Measurements from ENCODE around the gene TENM4. TPM values are rescaled to one million over a fixed set of nuclear protein-coding genes. Genes with fewer than 3 reads are reported as not detected.

The TENM4 gene
- 0.01 and 0.06 TPM in 2 replicates for polyA plus RNA-seq (2011; rRNA removed)
- polyA plus RNA-seq (2012; cell fraction: cytosol; rRNA removed) = 0.08 and 0.16 TPM in 2 replicates
- 0.05 and 0.33 TPM in 2 replicates for polyA plus RNA-seq (2012; cell fraction: nucleus; rRNA removed)
- polyA plus RNA-seq (2017; fragmentation: RNase III; extraction: RNeasy Plus Mini Kit Qiagen cat#74134 plus additional on column Dnase treatment) = 0.12 to 0.31 TPM (median 0.18 TPM) in 3 replicates
- 0.17 and 0.54 TPM in 2 replicates for polyA minus RNA-seq (2011; rRNA and poly(A)+ RNA removed)

DNA sequence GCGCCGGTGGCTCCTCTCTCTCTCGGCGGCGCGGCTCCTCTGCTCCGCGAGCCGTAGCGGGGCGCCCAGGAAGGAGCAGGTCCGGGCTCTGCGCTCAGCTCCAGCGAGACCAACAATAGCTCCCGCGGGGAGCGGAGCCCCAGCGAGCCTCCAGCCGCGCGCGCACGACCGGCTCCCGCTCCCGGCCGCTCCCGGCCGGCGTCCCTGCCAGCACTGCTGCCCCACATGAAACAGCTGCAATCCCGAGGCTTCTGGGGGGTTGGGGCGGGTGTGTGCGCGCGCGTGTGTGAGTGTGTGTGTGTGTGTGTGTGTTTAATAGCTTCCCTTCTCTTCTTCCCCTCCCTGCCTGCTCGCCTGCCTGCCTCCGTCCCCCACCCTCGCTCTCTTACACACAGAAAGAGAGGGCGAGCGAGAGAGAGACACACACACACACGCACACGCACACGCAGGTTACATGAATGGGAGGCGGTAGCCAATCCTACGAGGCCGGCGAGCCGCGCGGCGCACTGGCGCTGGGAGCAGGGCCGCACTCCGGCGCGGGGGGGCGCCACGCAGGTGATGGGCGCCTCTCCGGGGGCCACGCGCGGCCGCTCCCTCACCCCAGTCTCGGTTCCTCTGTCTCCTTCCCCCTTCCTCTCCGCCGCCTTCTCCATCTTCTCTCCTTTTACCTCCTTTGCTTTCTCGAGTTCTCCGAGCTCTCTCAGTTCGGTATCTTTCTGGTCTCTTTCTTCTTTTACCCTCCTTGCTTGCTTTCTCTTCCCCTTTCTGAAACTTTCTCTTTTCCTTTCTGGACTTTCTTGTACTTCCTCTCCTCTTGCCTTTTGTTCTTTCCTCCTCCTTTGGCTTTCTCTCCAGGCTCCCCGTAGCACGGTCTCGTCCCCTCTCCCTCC lies at the start of gene TENM4:
Gene TENM4, minus strand, starts transcription at position 460 of the 890 bp plus-strand sequence. CDS start 371,086 bp downstream, outside the sequence.
- H3K4me2 ChIP-seq = peak within 1 kb of the TSS; percentile 98
- H3K4me1 ChIP-seq = peaks cover 27% of the 10 kb centered on the region; the same call in 2 of the 3 replicates
- 0 out of 6 replicates have a peak within 1 kb of the TSS, but pooled peaks of 1 of the 2 experiments have one; percentile 0 for H3K27ac ChIP-seq
- H3K4me3 ChIP-seq = peak within 1 kb of the TSS; percentile 36
- peak; percentile 49 to 67 for ATAC-seq
- CTCF ChIA-PET = interaction anchor here (0.7 to 1.8 kb wide), 7 partner anchors 9 to 151 kb away, joined by 3 to 7 read pairs (median 3); no protein-coding TSS in a partner anchor
- WGBS (ENCODE audit: missing lambda C conversion rate) = 11% methylated on average over 42 of the region's 74 CpGs
- H3K9me3 ChIP-seq = no peaks in the 10 kb centered on the region
- POLR2A ChIA-PET = no interaction called here
- TF ChIP-seq, protein P1, sequence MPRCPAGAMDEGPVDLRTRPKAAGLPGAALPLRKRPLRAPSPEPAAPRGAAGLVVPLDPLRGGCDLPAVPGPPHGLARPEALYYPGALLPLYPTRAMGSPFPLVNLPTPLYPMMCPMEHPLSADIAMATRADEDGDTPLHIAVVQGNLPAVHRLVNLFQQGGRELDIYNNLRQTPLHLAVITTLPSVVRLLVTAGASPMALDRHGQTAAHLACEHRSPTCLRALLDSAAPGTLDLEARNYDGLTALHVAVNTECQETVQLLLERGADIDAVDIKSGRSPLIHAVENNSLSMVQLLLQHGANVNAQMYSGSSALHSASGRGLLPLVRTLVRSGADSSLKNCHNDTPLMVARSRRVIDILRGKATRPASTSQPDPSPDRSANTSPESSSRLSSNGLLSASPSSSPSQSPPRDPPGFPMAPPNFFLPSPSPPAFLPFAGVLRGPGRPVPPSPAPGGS (IDR thresholded peaks at IDR 0.05) = no peak
- peak; percentile 77; the same call in 1 of the 2 replicates for TF ChIP-seq HDAC2 (IDR thresholded peaks at IDR 0.05)
- TF ChIP-seq, protein P2, sequence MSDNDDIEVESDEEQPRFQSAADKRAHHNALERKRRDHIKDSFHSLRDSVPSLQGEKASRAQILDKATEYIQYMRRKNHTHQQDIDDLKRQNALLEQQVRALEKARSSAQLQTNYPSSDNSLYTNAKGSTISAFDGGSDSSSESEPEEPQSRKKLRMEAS (IDR thresholded peaks at IDR 0.05) = no peak
- TF ChIP-seq, protein P3, sequence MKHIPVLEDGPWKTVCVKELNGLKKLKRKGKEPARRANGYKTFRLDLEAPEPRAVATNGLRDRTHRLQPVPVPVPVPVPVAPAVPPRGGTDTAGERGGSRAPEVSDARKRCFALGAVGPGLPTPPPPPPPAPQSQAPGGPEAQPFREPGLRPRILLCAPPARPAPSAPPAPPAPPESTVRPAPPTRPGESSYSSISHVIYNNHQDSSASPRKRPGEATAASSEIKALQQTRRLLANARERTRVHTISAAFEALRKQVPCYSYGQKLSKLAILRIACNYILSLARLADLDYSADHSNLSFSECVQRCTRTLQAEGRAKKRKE (CRISPR knock-in tag; IDR thresholded peaks at IDR 0.05; ENCODE audit: low read depth) = no peak
- TF ChIP-seq TP53 (CRISPR knock-in tag; IDR thresholded peaks at IDR 0.05) = no peak
- DNase-seq (ENCODE audit: low read depth in 1 of 2, low spot score in 1 of 2) = peak in 1 of 2 experiments; percentile 28
- FAIRE-seq = no peak

DNA sequence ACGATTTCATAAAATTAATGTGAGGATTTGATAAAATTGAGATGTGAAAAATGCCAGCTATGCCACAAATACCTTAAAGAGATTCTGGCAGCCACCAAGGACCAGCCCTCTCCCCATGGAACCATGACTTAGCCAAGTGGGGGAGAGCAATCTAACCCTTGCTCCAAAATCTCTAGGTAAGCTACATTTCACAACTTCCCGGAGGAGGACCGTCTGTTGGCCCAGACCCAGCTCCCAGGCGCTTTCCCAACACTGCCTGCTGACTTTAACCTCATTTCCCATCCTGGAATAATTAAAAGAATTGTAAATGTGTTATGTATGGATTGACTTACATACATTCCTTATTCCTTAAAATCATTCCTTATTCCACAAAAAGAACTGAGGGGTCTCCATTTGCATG lies 47.5 kb upstream of the TENM4 start:
- no peak overlapping the region for H3K27ac ChIP-seq
- H3K4me2 ChIP-seq = no peak overlapping the region
- POLR2A ChIA-PET = no interaction called here
- no peaks in the 10 kb centered on the region for H3K4me1 ChIP-seq
- DNase-seq (ENCODE audit: low read depth in 1 of 2, low spot score in 1 of 2) (no peak), ATAC-seq (no peak), FAIRE-seq (no peak)
- no peaks in the 10 kb centered on the region for H3K9me3 ChIP-seq
- TF ChIP-seq HOXA7 (CRISPR knock-in tag; IDR thresholded peaks at IDR 0.05) (no peak), TFCP2L1 (CRISPR knock-in tag; IDR thresholded peaks at IDR 0.05) (no peak), KDM5A (IDR thresholded peaks at IDR 0.05) (no peak), RARB (CRISPR knock-in tag; IDR thresholded peaks at IDR 0.05) (no peak), RAD21 (conservative IDR thresholded peaks at IDR 0.05 in 1 of 2, IDR thresholded peaks at IDR 0.05 in 1 of 2) (no peak), NR3C1 (IDR thresholded peaks at IDR 0.05) (no peak), KDM1A (IDR thresholded peaks at IDR 0.05; ENCODE audit: low read depth) (no peak), ZC3H11A (IDR thresholded peaks at IDR 0.05) (no peak), POLR2AphosphoS2 (conservative IDR thresholded peaks at IDR 0.05; ENCODE audit: low read length) (no peak), GATA3 (IDR thresholded peaks at IDR 0.05; ENCODE audit: borderline replicate concordance) (no peak), NFE2L2 (conservative IDR thresholded peaks at IDR 0.05; ENCODE audit: low read length) (no peak), CHD4 (IDR thresholded peaks at IDR 0.05; ENCODE audit: borderline replicate concordance) (no peak), ZNF302 (CRISPR knock-in tag; IDR thresholded peaks at IDR 0.05) (no peak), CBX8 (IDR thresholded peaks at IDR 0.05) (no peak), CBX2 (IDR thresholded peaks at IDR 0.05; ENCODE audit: borderline replicate concordance, low read depth) (no peak), JUN (IDR thresholded peaks at IDR 0.05) (no peak)
- TF ChIP-seq, protein P2 (IDR thresholded peaks at IDR 0.05) = no peak
- TF ChIP-seq, protein P4, sequence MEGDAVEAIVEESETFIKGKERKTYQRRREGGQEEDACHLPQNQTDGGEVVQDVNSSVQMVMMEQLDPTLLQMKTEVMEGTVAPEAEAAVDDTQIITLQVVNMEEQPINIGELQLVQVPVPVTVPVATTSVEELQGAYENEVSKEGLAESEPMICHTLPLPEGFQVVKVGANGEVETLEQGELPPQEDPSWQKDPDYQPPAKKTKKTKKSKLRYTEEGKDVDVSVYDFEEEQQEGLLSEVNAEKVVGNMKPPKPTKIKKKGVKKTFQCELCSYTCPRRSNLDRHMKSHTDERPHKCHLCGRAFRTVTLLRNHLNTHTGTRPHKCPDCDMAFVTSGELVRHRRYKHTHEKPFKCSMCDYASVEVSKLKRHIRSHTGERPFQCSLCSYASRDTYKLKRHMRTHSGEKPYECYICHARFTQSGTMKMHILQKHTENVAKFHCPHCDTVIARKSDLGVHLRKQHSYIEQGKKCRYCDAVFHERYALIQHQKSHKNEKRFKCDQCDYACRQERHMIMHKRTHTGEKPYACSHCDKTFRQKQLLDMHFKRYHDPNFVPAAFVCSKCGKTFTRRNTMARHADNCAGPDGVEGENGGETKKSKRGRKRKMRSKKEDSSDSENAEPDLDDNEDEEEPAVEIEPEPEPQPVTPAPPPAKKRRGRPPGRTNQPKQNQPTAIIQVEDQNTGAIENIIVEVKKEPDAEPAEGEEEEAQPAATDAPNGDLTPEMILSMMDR (IDR thresholded peaks at IDR 0.05) = no peak
- TF ChIP-seq, protein P1 (IDR thresholded peaks at IDR 0.05) = no peak
- CTCF ChIA-PET = interaction anchor here (1.0 to 1.4 kb wide), 2 partner anchors 10 to 88 kb away, joined by 3 to 4 read pairs; no protein-coding TSS in a partner anchor
- H3K4me3 ChIP-seq = no peak overlapping the region
- 6% methylated on average over 4 of the region's 4 CpGs for WGBS (ENCODE audit: missing lambda C conversion rate)
